Measurements from ENCODE around the gene CAMK2B. TPM values are rescaled to one million over a fixed set of nuclear protein-coding genes. Genes with fewer than 3 reads are reported as not detected.

The CAMK2B gene
- total RNA-seq, 2 experiments from 2014 or later: 0.97 to 1.9 TPM

GRCh38 chr7:44226396-44226753 lies 99.0 kb downstream of the CAMK2B start:
- no peak for ATAC-seq
- POLR2A ChIA-PET: no interaction called here
- H3K36me3 Mint-ChIP-seq (ENCODE audit: low read depth): no peaks in the 10 kb centered on the region
- no peaks in the 10 kb centered on the region for H3K27me3 Mint-ChIP-seq
- CTCF ChIA-PET: no interaction called here
- no peak overlapping the region for H3K27ac Mint-ChIP-seq
- TF ChIP-seq CTCF (IDR thresholded peaks at IDR 0.05): no peak
- no peak overlapping the region for H3K4me3 Mint-ChIP-seq
- H3K9me3 Mint-ChIP-seq: no peaks in the 10 kb centered on the region
- intact Hi-C loops (cut with micrococcal nuclease): no loop called here
- no peak for DNase-seq
- H3K4me1 Mint-ChIP-seq (ENCODE audit: low read depth): no peaks in the 10 kb centered on the region

GRCh38 chr7:44225566-44226395 lies 99.6 kb downstream of the CAMK2B start:
- CTCF ChIA-PET: no interaction called here
- H3K27me3 Mint-ChIP-seq: no peaks in the 10 kb centered on the region
- ATAC-seq (no peak), DNase-seq (no peak)
- H3K4me1 Mint-ChIP-seq (ENCODE audit: low read depth): no peaks in the 10 kb centered on the region
- H3K9me3 Mint-ChIP-seq: no peaks in the 10 kb centered on the region
- intact Hi-C loops (cut with micrococcal nuclease): no loop called here
- TF ChIP-seq CTCF (IDR thresholded peaks at IDR 0.05): no peak
- no peaks in the 10 kb centered on the region for H3K36me3 Mint-ChIP-seq (ENCODE audit: low read depth)
- no peak overlapping the region for H3K4me3 Mint-ChIP-seq
- POLR2A ChIA-PET: no interaction called here
- H3K27ac Mint-ChIP-seq: no peak overlapping the region

- CTCF ChIA-PET: no interaction called here
- intact Hi-C loops (cut with micrococcal nuclease): no loop called here
- no peak for TF ChIP-seq CTCF (IDR thresholded peaks at IDR 0.05)
- no peak overlapping the region for H3K27ac Mint-ChIP-seq
- no peaks in the 10 kb centered on the region for H3K9me3 Mint-ChIP-seq
- no peak overlapping the region for H3K4me3 Mint-ChIP-seq
- no peaks in the 10 kb centered on the region for H3K4me1 Mint-ChIP-seq (ENCODE audit: low read depth)
- no peaks in the 10 kb centered on the region for H3K27me3 Mint-ChIP-seq
- DNase-seq (no peak), ATAC-seq (no peak)
- H3K36me3 Mint-ChIP-seq (ENCODE audit: low read depth): no peaks in the 10 kb centered on the region
- POLR2A ChIA-PET: interaction anchor here (1.5 kb wide), 1 partner anchor 9 kb away, joined by 3 read pairs; no protein-coding TSS in a partner anchor
Observed at GRCh38 chr7:44224974-44225565, 100.3 kb downstream of the CAMK2B start.

GRCh38 chr7:44224080-44224973 lies 101.1 kb downstream of the CAMK2B start:
- H3K9me3 Mint-ChIP-seq: no peaks in the 10 kb centered on the region
- intact Hi-C loops (cut with micrococcal nuclease): no loop called here
- POLR2A ChIA-PET: interaction anchor here (1.5 kb wide), 1 partner anchor 8 kb away, joined by 3 read pairs; no protein-coding TSS in a partner anchor
- DNase-seq (no peak), ATAC-seq (no peak)
- H3K4me3 Mint-ChIP-seq: no peak overlapping the region
- CTCF ChIA-PET: interaction anchor here (1.3 to 1.5 kb wide), 2 partner anchors 10 to 16 kb away, joined by 4 to 5 read pairs; no protein-coding TSS in a partner anchor
- no peak overlapping the region for H3K27ac Mint-ChIP-seq
- no peaks in the 10 kb centered on the region for H3K27me3 Mint-ChIP-seq
- no peaks in the 10 kb centered on the region for H3K36me3 Mint-ChIP-seq (ENCODE audit: low read depth)
- TF ChIP-seq CTCF (IDR thresholded peaks at IDR 0.05): no peak
- no peaks in the 10 kb centered on the region for H3K4me1 Mint-ChIP-seq (ENCODE audit: low read depth)

All from activated CD8-positive, alpha-beta T cell treated with anti-CD3 and anti-CD28 coated beads for 36 hours (primary cell).